Activated CD4-positive, CD25-positive, alpha-beta regulatory T cell treated with anti-CD3 and anti-CD28 coated beads, Interleukin-2, amount 50 U/mL, for 24 hours (primary cell): ENCODE measurements around the gene ZNF101.

Source experiments
- ATAC-seq, 2 donors: fragments of 150-1000 bp; cut with Tn5 transposase; one replicate each; pipeline ENCODE4 v1.10.0; 2021; ENCODE audit warnings: mild to moderate bottlenecking in 1 of 2, moderate library complexity in 1 of 2

Gene ZNF101

GRCh38 chr19:19642506-19643157 lies 26.0 kb upstream of the ZNF101 start:
- ATAC-seq: peak; percentile 44 to 51

- peak; percentile 88 to 89 for ATAC-seq
Measured at GRCh38 chr19:19643158-19644053, 25.2 kb upstream of the ZNF101 start, which contains the start of gene GMIP. Gene GMIP, minus strand, starts transcription at chr19:19643657. Its CDS starts 128 bp downstream, at chr19:19643529.

GRCh38 chr19:19644054-19644388 lies 24.6 kb upstream of the ZNF101 start:
- ATAC-seq: no peak

GRCh38 chr19:19645233-19645870 lies 23.3 kb upstream of the ZNF101 start:
- no peak for ATAC-seq

- no peak for ATAC-seq
Measured at GRCh38 chr19:19647037-19647835, 21.4 kb upstream of the ZNF101 start.

GRCh38 chr19:19649155-19649554 lies 19.5 kb upstream of the ZNF101 start:
- no peak for ATAC-seq

- ATAC-seq: no peak
Measured at GRCh38 chr19:19649580-19649995, 19.1 kb upstream of the ZNF101 start.

- no peak for ATAC-seq
Measured at GRCh38 chr19:19650331-19650730, 18.3 kb upstream of the ZNF101 start.

GRCh38 chr19:19651076-19651475 lies 17.6 kb upstream of the ZNF101 start:
- ATAC-seq: no peak

- ATAC-seq: no peak
Measured at GRCh38 chr19:19652482-19653295, 15.9 kb upstream of the ZNF101 start.

- ATAC-seq: no peak
Measured at GRCh38 chr19:19653597-19654147, 15.0 kb upstream of the ZNF101 start.

- no peak for ATAC-seq
Measured at GRCh38 chr19:19654441-19654840, 14.2 kb upstream of the ZNF101 start.

- ATAC-seq: no peak
Measured at GRCh38 chr19:19655051-19655594, 13.5 kb upstream of the ZNF101 start.

- no peak for ATAC-seq
Measured at GRCh38 chr19:19655641-19656343, 12.8 kb upstream of the ZNF101 start.

GRCh38 chr19:19656451-19657396 lies 11.9 kb upstream of the ZNF101 start:
- ATAC-seq: no peak

- no peak for ATAC-seq
Measured at GRCh38 chr19:19657397-19657783, 11.2 kb upstream of the ZNF101 start.

- no peak for ATAC-seq
Measured at GRCh38 chr19:19659646-19660245, 8.9 kb upstream of the ZNF101 start.

GRCh38 chr19:19661141-19661674 lies 7.4 kb upstream of the ZNF101 start:
- ATAC-seq: no peak
